GM18858 (cell line): ENCODE measurements around the gene ZNRD2.

Experiments used
- ATAC-seq: cut with Tn5 transposase; IDR thresholded peaks from one replicate; pipeline ENCODE4 v1.9.1; 2021; ENCODE audit not compliant: unreplicated experiment

Gene ZNRD2

GRCh38 chr11:65537620-65538231 is 32.6 kb upstream of the ZNRD2 start:
- no peak for ATAC-seq

DNA sequence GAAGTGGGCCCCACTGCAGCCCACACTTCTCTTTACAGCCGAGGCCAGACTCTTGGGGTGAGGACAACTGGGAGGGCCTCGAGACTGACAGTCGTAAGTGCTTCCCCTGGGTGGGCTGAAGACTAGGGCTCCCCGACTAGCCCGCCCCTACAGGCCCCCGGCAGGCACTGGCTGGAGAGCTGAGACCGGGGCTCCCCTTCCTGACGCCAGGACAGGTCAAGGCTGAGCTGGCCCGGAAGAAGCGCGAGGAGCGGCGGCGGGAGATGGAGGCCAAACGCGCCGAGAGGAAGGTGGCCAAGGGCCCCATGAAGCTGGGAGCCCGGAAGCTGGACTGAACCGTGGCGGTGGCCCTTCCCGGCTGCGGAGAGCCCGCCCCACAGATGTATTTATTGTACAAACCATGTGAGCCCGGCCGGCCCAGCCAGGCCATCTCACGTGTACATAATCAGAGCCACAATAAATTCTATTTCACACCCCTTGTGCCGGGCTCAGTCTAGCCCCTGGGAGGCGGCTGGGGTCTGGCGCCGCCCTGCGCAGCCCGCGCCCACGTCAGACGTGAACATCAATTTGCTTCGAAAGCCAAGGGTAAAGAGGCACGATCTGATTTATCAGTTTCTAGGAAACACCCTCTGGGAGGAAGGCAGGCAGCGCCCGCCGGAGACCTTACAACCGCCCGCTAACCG is 31.9 kb upstream of the ZNRD2 start:
- no peak for ATAC-seq

- ATAC-seq = no peak
These were observed 31.1 kb upstream of the ZNRD2 start for GRCh38 chr11:65538915-65539743.

- ATAC-seq = peak; percentile 5
These were observed 30.5 kb upstream of the ZNRD2 start for GRCh38 chr11:65539744-65540289.

GRCh38 chr11:65540290-65541092 is 29.8 kb upstream of the ZNRD2 start:
- ATAC-seq = peak; percentile 43

DNA sequence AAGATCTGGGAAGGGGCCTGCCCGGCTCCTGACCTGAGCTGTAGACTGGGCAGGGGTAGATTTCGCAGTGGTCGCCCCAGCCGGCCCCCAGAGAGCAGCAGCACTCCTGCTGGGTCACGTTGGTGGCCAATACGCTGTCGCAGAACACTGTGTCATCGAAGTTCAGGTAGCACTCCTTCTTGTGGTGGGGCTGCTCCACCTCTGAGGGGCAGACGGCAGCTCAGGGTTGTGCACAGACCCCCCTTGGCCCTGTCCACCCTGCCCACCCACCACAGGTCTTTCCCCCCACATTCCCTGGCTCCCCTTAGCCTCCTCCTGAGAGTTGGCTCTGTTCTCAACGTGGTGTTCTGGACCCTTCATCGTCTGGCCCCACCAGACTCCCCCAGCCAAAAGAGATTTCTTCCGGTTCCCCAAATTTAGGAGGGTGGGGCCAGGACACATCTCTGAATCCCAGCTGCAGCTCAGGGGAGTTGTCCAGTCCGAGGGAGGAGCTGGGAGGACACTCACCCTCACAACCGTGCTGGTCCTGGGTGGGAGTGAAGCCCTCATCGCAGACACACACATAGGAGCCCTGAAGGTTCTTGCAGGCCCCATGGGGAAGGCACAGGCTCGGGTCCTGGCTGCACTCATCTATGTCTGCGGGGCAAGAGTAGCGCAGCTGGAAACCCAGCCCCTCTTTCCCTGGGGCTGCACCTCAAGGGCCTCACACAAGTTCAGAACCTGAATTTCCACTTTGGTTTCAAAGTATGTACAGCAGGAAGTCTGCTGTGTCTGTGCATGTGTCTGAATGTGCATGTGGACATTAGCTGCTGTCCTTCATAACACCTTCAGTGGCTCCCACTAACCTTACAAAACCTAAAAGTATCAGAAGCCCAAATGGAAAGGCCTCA is 28.9 kb upstream of the ZNRD2 start:
- no peak for ATAC-seq

GRCh38 chr11:65542738-65543390 is 27.4 kb upstream of the ZNRD2 start:
- ATAC-seq = no peak

DNA sequence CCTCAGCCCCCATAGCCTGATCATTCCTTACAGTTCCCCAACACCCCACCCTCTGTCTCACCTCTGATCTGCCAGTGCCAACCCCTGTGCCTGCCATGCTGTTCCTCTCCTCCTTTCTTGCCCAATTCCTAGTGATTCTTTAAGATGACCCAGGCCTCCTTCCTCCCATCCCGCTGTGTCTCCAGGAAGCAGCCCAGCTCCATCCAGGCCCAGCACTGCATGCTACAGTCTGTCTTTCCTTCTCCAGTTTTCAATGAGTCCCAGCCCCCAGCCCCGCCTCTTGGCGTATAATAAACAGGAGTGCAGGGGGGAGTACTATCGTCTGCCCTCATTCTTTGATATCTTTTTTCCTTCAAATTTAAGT is 24.4 kb upstream of the ZNRD2 start:
- no peak for ATAC-seq

DNA sequence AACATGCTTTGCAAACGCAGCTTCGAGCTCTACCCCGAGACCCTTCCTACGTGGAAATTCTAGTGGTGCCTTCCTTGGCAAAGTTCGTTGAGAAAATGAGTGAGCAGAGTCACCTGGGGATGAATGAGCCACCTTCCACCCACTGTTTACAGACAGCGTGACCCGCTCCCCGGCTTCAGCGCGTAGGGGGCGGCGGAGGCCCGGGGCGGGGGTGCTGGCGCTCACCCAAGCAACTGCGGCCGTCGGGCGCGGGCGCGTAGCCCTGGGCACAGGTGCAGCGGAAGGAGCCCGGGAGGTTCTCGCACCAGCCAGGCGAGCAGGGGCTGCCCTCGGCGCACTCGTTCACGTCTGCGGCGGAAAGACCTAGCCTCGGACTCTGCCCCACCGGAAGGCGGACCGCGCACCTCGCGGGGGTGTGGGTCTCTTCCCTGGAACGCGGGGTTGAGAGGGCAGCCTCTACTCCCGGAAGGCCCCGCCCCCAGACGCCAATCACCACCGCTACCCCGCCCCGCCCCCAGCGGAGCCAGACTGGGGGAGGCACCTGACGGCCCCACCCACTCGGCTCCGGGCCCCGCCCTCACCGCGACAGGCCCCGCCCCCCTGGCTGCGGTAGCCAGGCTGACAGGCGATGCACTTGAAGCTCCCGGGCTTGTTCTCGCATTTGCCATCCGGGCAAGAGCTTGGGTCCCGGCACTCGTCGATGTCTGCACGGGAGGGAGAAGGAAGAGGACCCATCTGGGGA is 23.9 kb upstream of the ZNRD2 start:
- ATAC-seq = peak; percentile 45

GRCh38 chr11:65547446-65548125 is 22.7 kb upstream of the ZNRD2 start:
- ATAC-seq = no peak

- ATAC-seq = no peak
These were observed 21.9 kb upstream of the ZNRD2 start for GRCh38 chr11:65548395-65548794.

- ATAC-seq = no peak
These were observed 21.2 kb upstream of the ZNRD2 start for GRCh38 chr11:65549096-65549495.

DNA sequence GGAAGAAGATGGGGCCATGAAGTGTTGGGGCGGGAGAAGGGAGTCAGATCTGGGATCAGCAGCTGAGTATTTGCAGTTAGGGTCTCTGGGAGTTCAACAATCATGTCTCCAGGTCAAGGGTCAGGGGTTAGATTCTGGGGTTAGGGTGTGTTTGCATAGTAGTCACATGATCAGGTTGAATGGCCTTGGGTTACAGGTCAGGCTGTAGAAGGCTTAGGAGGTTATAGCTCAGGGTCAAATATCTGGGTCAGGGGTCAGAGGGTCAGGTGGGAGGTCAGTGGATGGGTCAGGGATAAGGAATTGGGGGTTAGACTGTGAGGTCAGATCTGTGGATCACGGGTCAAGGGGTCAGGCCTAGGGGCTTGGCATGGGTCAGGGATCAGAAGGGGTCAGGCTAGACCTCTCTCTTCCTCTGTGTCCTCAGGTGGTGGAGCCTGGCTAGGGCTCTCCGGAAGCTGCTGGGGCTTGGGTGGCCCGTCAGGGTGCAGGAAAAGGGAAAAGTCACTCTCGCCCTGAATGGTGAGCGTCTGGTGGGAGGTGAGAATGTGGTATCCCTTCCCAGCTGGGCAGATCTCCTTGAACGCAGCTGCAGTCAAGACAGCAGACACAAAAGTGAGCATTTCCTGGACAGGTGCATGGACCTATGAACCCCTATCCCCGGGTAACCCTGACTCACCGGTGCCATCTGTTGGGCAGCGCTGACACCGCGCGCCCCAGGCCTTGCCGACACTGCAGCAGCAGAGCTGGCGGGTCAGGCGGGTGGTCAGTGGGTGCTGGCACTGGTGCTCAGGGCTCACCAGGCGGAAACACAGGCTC is 18.5 kb upstream of the ZNRD2 start:
- ATAC-seq = no peak

DNA sequence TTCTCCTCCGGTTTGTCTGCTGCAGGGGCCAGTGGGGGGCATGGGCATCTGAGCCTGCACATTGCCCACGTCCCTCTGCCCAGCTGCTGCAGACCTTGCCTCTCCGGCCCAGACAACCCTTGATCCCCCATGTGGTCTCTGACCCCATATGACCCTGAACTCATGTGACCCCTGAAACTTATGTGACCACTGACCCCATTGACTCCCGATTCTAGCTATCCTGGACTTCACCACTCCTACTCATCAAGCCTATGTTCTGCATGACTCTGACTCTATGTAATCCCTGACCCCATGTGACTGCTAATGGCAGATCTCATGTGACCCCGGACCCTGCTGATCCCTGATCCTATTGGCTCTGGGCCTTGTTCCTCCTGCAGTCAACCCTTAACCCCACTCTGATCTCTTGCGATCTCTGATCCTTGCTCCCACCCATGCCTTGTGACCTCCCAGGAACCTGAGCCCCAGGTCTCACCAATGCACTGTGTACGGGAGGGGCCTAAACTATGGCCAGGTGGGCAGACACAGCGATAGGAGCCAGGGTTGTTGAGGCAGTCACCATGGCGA is 17.8 kb upstream of the ZNRD2 start:
- ATAC-seq = no peak

GRCh38 chr11:65553301-65554001 is 16.8 kb upstream of the ZNRD2 start:
- ATAC-seq = no peak

GRCh38 chr11:65554057-65554818 is 16.0 kb upstream of the ZNRD2 start:
- no peak for ATAC-seq
